ENCODE measurements around the gene PPP1R36. TPM values are rescaled to one million over a fixed set of nuclear protein-coding genes. Genes with fewer than 3 reads are reported as not detected.

The PPP1R36 gene
- total RNA-seq, 4 donors from 2014 or later, result 0.34 to 0.83 (median 0.71) TPM; not detected in 1

DNA sequence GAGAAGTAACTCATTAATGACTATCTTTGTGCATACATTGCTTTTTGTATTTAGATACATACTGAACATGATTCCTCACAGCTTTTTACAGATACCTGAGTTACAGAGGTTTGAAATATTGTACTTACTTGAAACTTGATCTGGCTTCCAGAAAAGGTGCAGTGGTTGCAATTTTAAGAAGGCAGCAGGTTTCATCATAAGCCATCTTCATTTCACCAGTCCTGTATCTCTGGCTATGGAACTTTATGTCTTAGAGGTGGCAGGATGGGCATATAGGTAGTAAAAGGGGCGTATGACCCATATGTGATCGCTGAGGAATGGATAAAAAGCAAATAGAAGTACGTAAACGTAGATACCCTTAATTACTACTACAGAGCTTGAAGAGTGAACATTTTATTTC is 31.5 kb upstream of the PPP1R36 start:
- 93% methylated on average over 4 of the region's 4 CpGs for WGBS
- DNase-seq (ENCODE audit: extremely low spot score), result no peak
- Histone ChIP-seq H3K27ac (replicated peaks in 1 of 4) (no peak overlapping the region), H3K9me3 (no peaks in the 10 kb centered on the region), H3K36me3 (peaks cover 8 to 21% (median 16%) of the 10 kb centered on the region in 4 donors), H3K4me1 (peaks cover 7 to 43% (median 28%) of the 10 kb centered on the region in 4 donors), H3K4me3 (no peak overlapping the region), H3K27me3 (no peaks in the 10 kb centered on the region)
- TF ChIP-seq POLR2A (IDR thresholded peaks at IDR 0.05; ENCODE audit: low read depth) (no peak), POLR2AphosphoS5 (IDR thresholded peaks at IDR 0.05) (no peak), EP300 (IDR thresholded peaks at IDR 0.05) (no peak)
- TF ChIP-seq, protein P1, sequence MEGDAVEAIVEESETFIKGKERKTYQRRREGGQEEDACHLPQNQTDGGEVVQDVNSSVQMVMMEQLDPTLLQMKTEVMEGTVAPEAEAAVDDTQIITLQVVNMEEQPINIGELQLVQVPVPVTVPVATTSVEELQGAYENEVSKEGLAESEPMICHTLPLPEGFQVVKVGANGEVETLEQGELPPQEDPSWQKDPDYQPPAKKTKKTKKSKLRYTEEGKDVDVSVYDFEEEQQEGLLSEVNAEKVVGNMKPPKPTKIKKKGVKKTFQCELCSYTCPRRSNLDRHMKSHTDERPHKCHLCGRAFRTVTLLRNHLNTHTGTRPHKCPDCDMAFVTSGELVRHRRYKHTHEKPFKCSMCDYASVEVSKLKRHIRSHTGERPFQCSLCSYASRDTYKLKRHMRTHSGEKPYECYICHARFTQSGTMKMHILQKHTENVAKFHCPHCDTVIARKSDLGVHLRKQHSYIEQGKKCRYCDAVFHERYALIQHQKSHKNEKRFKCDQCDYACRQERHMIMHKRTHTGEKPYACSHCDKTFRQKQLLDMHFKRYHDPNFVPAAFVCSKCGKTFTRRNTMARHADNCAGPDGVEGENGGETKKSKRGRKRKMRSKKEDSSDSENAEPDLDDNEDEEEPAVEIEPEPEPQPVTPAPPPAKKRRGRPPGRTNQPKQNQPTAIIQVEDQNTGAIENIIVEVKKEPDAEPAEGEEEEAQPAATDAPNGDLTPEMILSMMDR (IDR thresholded peaks at IDR 0.05), result no peak
- intact Hi-C loops (cut with DNase I), result no loop called here

DNA sequence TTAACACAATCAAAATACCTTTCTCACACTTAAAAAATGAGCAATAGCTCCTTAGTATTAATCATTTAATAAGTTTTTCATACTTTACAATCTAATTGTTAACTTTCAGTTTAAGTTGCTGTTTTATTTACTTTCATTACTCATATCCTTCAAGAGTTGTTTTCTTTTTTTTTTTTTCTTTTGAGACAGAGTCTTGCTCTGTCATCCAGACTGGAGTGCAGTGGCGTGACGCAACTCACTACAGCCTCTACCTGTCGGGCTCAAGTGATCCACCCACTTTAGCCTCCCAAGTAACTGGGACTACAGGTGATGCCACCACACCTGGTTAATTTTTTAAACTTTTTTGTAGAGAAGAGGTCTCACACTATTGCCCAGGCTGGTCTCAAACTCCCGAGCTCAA is 29.1 kb upstream of the PPP1R36 start:
- WGBS, result 97% methylated on average over 4 of the region's 4 CpGs
- no peak overlapping the region for H3K4me3 ChIP-seq
- H3K27me3 ChIP-seq, result no peaks in the 10 kb centered on the region
- intact Hi-C loops (cut with DNase I), result no loop called here
- no peaks in the 10 kb centered on the region for H3K9me3 ChIP-seq
- TF ChIP-seq POLR2A (IDR thresholded peaks at IDR 0.05; ENCODE audit: low read depth) (no peak), POLR2AphosphoS5 (IDR thresholded peaks at IDR 0.05) (no peak), EP300 (IDR thresholded peaks at IDR 0.05) (no peak)
- TF ChIP-seq, protein P1 (IDR thresholded peaks at IDR 0.05), result no peak
- H3K4me1 ChIP-seq, result peaks cover 0 to 21% (median 10%) of the 10 kb centered on the region in 4 donors
- peaks cover 8 to 24% (median 18%) of the 10 kb centered on the region in 4 donors for H3K36me3 ChIP-seq
- no peak for DNase-seq (ENCODE audit: extremely low spot score)
- H3K27ac ChIP-seq (replicated peaks in 1 of 4), result no peak overlapping the region

DNA sequence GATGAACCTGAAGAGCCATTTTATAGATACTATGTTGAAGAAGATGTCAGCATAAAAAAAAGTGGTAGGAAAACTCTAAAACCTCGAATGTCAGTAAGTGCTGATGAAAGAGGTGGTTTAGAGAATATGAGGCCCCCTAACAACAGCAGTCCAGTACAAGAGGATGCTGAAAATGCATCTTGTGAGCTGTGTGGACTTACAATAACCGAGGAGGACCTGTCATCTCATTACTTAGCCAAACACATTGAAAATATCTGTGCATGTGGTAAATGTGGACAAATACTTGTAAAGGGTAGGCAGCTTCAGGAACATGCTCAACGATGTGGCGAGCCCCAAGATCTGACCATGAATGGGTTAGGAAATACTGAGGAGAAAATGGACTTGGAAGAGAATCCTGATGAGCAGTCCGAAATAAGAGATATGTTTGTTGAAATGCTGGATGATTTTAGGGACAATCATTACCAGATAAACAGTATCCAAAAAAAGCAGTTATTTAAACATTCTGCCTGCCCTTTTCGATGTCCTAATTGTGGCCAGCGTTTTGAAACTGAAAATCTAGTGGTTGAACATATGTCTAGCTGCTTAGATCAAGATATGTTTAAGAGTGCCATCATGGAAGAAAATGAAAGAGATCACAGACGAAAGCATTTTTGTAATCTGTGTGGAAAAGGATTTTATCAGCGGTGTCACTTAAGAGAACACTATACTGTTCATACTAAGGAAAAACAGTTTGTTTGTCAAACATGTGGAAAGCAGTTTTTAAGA is 27.0 kb upstream of the PPP1R36 start:
- intact Hi-C loops (cut with DNase I), result no loop called here
- H3K9me3 ChIP-seq, result no peaks in the 10 kb centered on the region

DNA sequence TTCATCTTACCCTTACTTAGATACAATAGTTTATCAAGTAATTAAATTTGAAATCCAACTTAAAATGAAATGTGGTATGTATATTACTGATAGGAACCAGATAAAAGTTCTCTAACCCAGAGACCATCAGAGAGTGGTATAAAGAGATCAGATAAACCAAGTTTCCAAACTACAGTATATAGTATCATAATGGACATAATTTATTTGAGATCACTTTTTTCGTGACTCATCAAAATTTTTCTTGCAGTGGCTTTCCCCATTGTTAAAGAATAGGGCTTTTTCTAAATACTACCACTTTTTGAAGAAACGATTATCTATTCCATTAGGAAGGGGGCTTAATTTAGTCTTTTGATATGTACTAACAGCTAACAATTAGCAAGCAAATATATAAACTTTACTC is 24.4 kb upstream of the PPP1R36 start:
- no peak overlapping the region for H3K27ac ChIP-seq (replicated peaks in 1 of 4)
- peaks cover 0 to 5% (median 0%) of the 10 kb centered on the region in 4 donors for H3K4me1 ChIP-seq
- intact Hi-C loops (cut with DNase I), result no loop called here
- no peak for TF ChIP-seq POLR2AphosphoS5 (IDR thresholded peaks at IDR 0.05)
- TF ChIP-seq, protein P1 (IDR thresholded peaks at IDR 0.05), result no peak
- H3K27me3 ChIP-seq, result no peaks in the 10 kb centered on the region
- DNase-seq (ENCODE audit: extremely low spot score), result no peak
- no peak overlapping the region for H3K4me3 ChIP-seq
- no peaks in the 10 kb centered on the region for H3K9me3 ChIP-seq
- H3K36me3 ChIP-seq, result peaks cover 8 to 33% (median 18%) of the 10 kb centered on the region in 4 donors
- WGBS, result 96% methylated on average over 2 of the region's 2 CpGs

More for the DNA sequence above, 27.0 kb upstream of the PPP1R36 start:
- 90% methylated on average over 9 of the region's 9 CpGs for WGBS
- Histone ChIP-seq H3K4me1 (peaks cover 0 to 5% (median 0%) of the 10 kb centered on the region in 4 donors), H3K4me3 (no peak overlapping the region), H3K27ac (replicated peaks in 1 of 4) (no peak overlapping the region), H3K36me3 (peaks cover 8 to 28% (median 18%) of the 10 kb centered on the region in 4 donors), H3K27me3 (no peaks in the 10 kb centered on the region)
- no peak for TF ChIP-seq EP300 (IDR thresholded peaks at IDR 0.05)
- TF ChIP-seq, protein P1 (IDR thresholded peaks at IDR 0.05), result no peak
- no peak for TF ChIP-seq POLR2A (IDR thresholded peaks at IDR 0.05; ENCODE audit: low read depth)
- TF ChIP-seq POLR2AphosphoS5 (IDR thresholded peaks at IDR 0.05), result no peak
- DNase-seq (ENCODE audit: extremely low spot score), result no peak

Data from esophagus muscularis mucosa (tissue), 4 donors.